ENCODE measurements around the gene THAP4. TPM values are rescaled to one million over a fixed set of nuclear protein-coding genes. Genes with fewer than 3 reads are reported as not detected.

The THAP4 gene
- total RNA-seq, 1 donor from 2014 or later = 32.4 TPM

GRCh38 chr2:241535871-241536655, 100.9 kb downstream of the THAP4 start:
- TF ChIP-seq CTCF (IDR thresholded peaks at IDR 0.05; ENCODE audit: partially characterized antibody, unreplicated experiment) = no peak
- no peaks in the 10 kb centered on the region for H3K4me1 Mint-ChIP-seq (ENCODE audit: low read depth, unreplicated experiment)

GRCh38 chr2:241534701-241535375, 102.1 kb downstream of the THAP4 start:
- Mint-ChIP-seq H3K9me3 (ENCODE audit: unreplicated experiment) (peaks cover 3% of the 10 kb centered on the region), H3K4me3 (ENCODE audit: unreplicated experiment) (no peak overlapping the region), H3K27ac (ENCODE audit: unreplicated experiment) (no peak overlapping the region), H3K36me3 (ENCODE audit: unreplicated experiment) (no peaks in the 10 kb centered on the region), H3K4me1 (ENCODE audit: low read depth, unreplicated experiment) (no peaks in the 10 kb centered on the region), H3K27me3 (ENCODE audit: unreplicated experiment) (peaks cover 4% of the 10 kb centered on the region)
- TF ChIP-seq CTCF (IDR thresholded peaks at IDR 0.05; ENCODE audit: partially characterized antibody, unreplicated experiment) = no peak
- no peak for DNase-seq

More at GRCh38 chr2:241535871-241536655, 100.9 kb downstream of the THAP4 start:
- peaks cover 3% of the 10 kb centered on the region for H3K9me3 Mint-ChIP-seq (ENCODE audit: unreplicated experiment)
- DNase-seq = no peak
- peaks cover 3% of the 10 kb centered on the region for H3K27me3 Mint-ChIP-seq (ENCODE audit: unreplicated experiment)
- H3K27ac Mint-ChIP-seq (ENCODE audit: unreplicated experiment) = no peak overlapping the region
- no peak overlapping the region for H3K4me3 Mint-ChIP-seq (ENCODE audit: unreplicated experiment)
- H3K36me3 Mint-ChIP-seq (ENCODE audit: unreplicated experiment) = no peaks in the 10 kb centered on the region

Other genes with a start within 250 kb of the THAP4 start
- gene STK25, start 128.6 kb downstream of the THAP4 start, total RNA-seq (ENCODE audit: unreplicated experiment) = 347 TPM
- 13.8 TPM for gene BOK, start 78.4 kb downstream of the THAP4 start, total RNA-seq (ENCODE audit: unreplicated experiment)
- gene ATG4B, start 535 bp upstream of the THAP4 start, total RNA-seq (ENCODE audit: unreplicated experiment) = 115 TPM
- 32.8 TPM for gene DTYMK, start 49.7 kb upstream of the THAP4 start, total RNA-seq (ENCODE audit: unreplicated experiment)
- 38.3 TPM for gene ING5, start 64.9 kb upstream of the THAP4 start, total RNA-seq (ENCODE audit: unreplicated experiment)
- gene D2HGDH, start 97.5 kb upstream of the THAP4 start, total RNA-seq (ENCODE audit: unreplicated experiment) = 12.5 TPM
- gene GAL3ST2, start 139.7 kb upstream of the THAP4 start, total RNA-seq (ENCODE audit: unreplicated experiment) = 0.42 TPM
- 0.88 TPM for gene NEU4, start 172.0 kb upstream of the THAP4 start, total RNA-seq (ENCODE audit: unreplicated experiment)
- gene PDCD1, start 221.7 kb upstream of the THAP4 start, total RNA-seq (ENCODE audit: unreplicated experiment) = not detected
- gene RTP5, start 232.6 kb upstream of the THAP4 start, total RNA-seq (ENCODE audit: unreplicated experiment) = not detected